OCI-LY3 (cell line): Measurements from ENCODE around the gene CRABP1.

Experiments
- CTCF ChIP-seq: fragments of 200-600, 300-600 bp; sonication (generic); IDR thresholded peaks from 2 replicates; pipeline ENCODE4 v1.5.1; 2014; ENCODE audit warnings: antibody characterized with exemption, low read length, low read depth
- EZH2phosphoT487 ChIP-seq: fragments of 200-600 bp; shearing (Covaris generic); IDR thresholded peaks from 2 replicates; pipeline ENCODE4 v1.6.1; 2018; ENCODE audit warnings: antibody characterized with exemption, mixed run types, low read depth

GRCh38 chr15:78301828-78302227 is 38.3 kb upstream of the CRABP1 start:
- no peak for TF ChIP-seq CTCF
- no peak for TF ChIP-seq EZH2phosphoT487
